Measurements from ENCODE around the gene SLC24A4. TPM values are rescaled to one million over a fixed set of nuclear protein-coding genes. Genes with fewer than 3 reads are reported as not detected.

The SLC24A4 gene
- total RNA-seq, 1 experiment from 2014 or later, result not detected

GRCh38 chr14:92521058-92521415 lies 198.1 kb downstream of the SLC24A4 start:
- TF ChIP-seq REST (IDR thresholded peaks at IDR 0.05; ENCODE audit: low read depth), result no peak
- no peak for TF ChIP-seq RAD21 (IDR thresholded peaks at IDR 0.05; ENCODE audit: low read depth)
- no peak for TF ChIP-seq FOSL1 (IDR thresholded peaks at IDR 0.05; ENCODE audit: low read depth)
- TF ChIP-seq YY1 (IDR thresholded peaks at IDR 0.05; ENCODE audit: extremely low read depth, insufficient replicate concordance, low read depth, low read length), result no peak
- no peak for TF ChIP-seq SP1 (IDR thresholded peaks at IDR 0.05; ENCODE audit: low read depth)
- no peak for TF ChIP-seq EZH2 (IDR thresholded peaks at IDR 0.05)
- Histone ChIP-seq H3K9me2 (ENCODE audit: insufficient read depth) (no peaks in the 10 kb centered on the region), H2AFZ (ENCODE audit: low read depth, low read length, poor library complexity, severe bottlenecking) (no peak overlapping the region), H3K27ac (ENCODE audit: low read depth, low read length) (no peak overlapping the region), H3K79me2 (ENCODE audit: insufficient read depth, low read length) (peaks cover 28% of the 10 kb centered on the region; the same call in 1 of the 2 replicates), H3K9me3 (ENCODE audit: control insufficient read depth in 1 of 2, insufficient read depth in 1 of 2, low read depth in 1 of 2, low read length in 2 of 2) (no peaks in the 10 kb centered on the region), H3K4me3 (replicated peaks in 1 of 2; ENCODE audit: low read depth in 1 of 2, low read length in 2 of 2) (no peak overlapping the region), H4K20me1 (ENCODE audit: insufficient read depth) (no peaks in the 10 kb centered on the region), H3K4me2 (ENCODE audit: low read length) (no peak overlapping the region), H3K9ac (ENCODE audit: low read length) (no peak overlapping the region), H3K4me1 (ENCODE audit: control insufficient read depth in 1 of 2, insufficient read depth in 2 of 2, low read length in 2 of 2) (no peaks in the 10 kb centered on the region), H3K27me3 (ENCODE audit: insufficient read depth, low read length) (no peaks in the 10 kb centered on the region), H3K36me3 (ENCODE audit: control insufficient read depth in 1 of 2, insufficient read depth in 2 of 2, low read length in 2 of 2) (no peaks in the 10 kb centered on the region)
- no peak for DNase-seq (ENCODE audit: low read depth, low spot score)
- ChIA-PET CTCF (no interaction called here), RAD21 (ENCODE audit: low non-redundant PET in 1 of 2, low total read pairs in 2 of 2, uncharacterized antibody in 2 of 2, unreplicated experiment in 2 of 2) (no interaction called here), POLR2A (no interaction called here)
- intact Hi-C loops (cut with micrococcal nuclease), result no loop called here
- BruUV-seq (replicated peaks), result no TSS peak
- ATAC-seq, result no peak

GRCh38 chr14:92523752-92524151 lies 200.8 kb downstream of the SLC24A4 start:
- CTCF ChIA-PET, result no interaction called here
- H3K27me3 ChIP-seq (ENCODE audit: insufficient read depth, low read length), result no peaks in the 10 kb centered on the region
- intact Hi-C loops (cut with micrococcal nuclease), result no loop called here

More at GRCh38 chr14:92523752-92524151, 200.8 kb downstream of the SLC24A4 start:
- ChIA-PET POLR2A (no interaction called here), RAD21 (ENCODE audit: low non-redundant PET in 1 of 2, low total read pairs in 2 of 2, uncharacterized antibody in 2 of 2, unreplicated experiment in 2 of 2) (no interaction called here)
- no peak overlapping the region for H3K4me2 ChIP-seq (ENCODE audit: low read length)
- H2AFZ ChIP-seq (ENCODE audit: low read depth, low read length, poor library complexity, severe bottlenecking), result no peak overlapping the region
- H3K36me3 ChIP-seq (ENCODE audit: control insufficient read depth in 1 of 2, insufficient read depth in 2 of 2, low read length in 2 of 2), result no peaks in the 10 kb centered on the region
- no peaks in the 10 kb centered on the region for H4K20me1 ChIP-seq (ENCODE audit: insufficient read depth)
- H3K4me1 ChIP-seq (ENCODE audit: control insufficient read depth in 1 of 2, insufficient read depth in 2 of 2, low read length in 2 of 2), result no peaks in the 10 kb centered on the region; a peak in 1 of 4 replicates
- DNase-seq (ENCODE audit: low read depth, low spot score) (no peak), ATAC-seq (no peak)
- H3K27ac ChIP-seq (ENCODE audit: low read depth, low read length), result no peak overlapping the region
- no peak for TF ChIP-seq ATF3 (IDR thresholded peaks at IDR 0.05)
- no peak overlapping the region for H3K4me3 ChIP-seq (replicated peaks in 1 of 2; ENCODE audit: low read depth in 1 of 2, low read length in 2 of 2)
- peaks cover 26% of the 10 kb centered on the region; the same call in 1 of the 2 replicates for H3K79me2 ChIP-seq (ENCODE audit: insufficient read depth, low read length)
- H3K9me3 ChIP-seq (ENCODE audit: control insufficient read depth in 1 of 2, insufficient read depth in 1 of 2, low read depth in 1 of 2, low read length in 2 of 2), result no peaks in the 10 kb centered on the region
- BruUV-seq (replicated peaks), result no TSS peak
- no peak overlapping the region for H3K9ac ChIP-seq (ENCODE audit: low read length)
- no peaks in the 10 kb centered on the region for H3K9me2 ChIP-seq (ENCODE audit: insufficient read depth)
